ENCODE measurements around the gene MACROH2A2.
"Not testable (repeated sequence)": the region's sequence is repeated elsewhere in the genome, so short reads cannot be mapped to it uniquely, and the experiment has no call there.

The MACROH2A2 gene

DNA sequence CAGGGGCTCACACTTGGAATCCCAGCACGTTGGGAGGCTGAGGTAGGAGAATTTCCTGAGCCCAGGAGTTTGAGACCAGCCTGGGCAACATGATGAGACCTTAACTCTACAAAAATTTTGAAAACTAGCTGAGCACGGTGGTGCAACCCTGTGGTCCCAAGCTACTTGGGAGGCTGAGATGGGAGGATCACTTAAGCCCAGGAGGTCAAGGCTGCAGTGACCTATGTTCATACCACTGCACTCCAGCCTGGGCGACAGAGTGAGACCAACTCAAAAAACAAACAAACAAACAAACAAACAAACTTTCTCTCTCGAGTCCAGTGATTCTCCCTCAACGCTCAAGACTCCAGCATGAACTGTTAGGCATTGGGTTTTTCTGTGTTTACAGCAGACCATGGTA lies 95.9 kb downstream of the MACROH2A2 start:
- no peak for DNase-seq (ENCODE audit: low read depth in 2 of 3, low spot score in 2 of 3)

DNA sequence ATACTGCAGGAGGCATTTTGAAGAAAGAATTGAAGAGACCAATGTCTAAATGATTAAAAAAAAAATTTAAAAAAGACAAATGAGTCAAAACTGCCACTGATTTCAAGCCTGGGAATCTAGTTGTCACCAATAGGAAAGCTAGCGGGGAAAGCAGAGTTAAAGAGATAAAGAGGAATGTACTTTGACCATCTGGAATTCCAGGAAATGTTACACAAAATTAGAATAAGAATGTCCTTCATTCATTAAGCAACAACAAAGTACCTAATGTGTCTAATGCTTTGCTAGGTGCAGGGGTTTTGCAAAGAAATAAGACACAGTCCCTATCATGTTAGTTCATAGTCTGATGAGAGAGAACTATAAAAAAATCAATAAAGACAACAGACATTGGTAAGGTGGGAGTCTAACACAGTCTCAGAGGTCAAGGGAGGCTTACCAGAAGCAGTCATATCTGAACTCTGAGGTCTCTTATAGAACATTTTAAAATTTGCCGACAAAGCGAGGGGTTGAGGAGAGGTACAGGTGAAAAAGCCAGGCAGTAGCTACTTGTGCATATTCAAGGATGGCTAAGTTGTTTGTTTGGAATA lies 102.7 kb downstream of the MACROH2A2 start:
- no peak for DNase-seq (ENCODE audit: low read depth in 2 of 3, low spot score in 2 of 3)

DNA sequence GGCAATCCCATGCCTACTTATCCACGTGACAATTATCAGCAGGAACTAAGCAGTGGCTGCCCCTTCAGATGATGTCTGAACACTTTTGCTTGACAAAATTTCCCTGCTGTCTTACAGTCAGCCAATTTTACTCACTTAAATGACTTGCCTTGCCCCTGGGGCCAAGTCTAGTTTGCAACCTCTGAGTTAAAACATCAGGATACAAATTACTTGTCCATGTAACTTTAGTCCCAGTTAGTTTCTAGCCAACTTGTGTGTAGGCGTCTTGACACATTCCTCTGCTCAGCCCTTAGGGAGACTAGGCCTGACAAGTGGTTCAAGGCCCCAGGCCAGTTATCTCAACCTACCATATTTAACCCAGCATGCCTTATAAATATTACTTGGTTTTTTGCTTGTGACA lies 105.5 kb downstream of the MACROH2A2 start:
- DNase-seq (ENCODE audit: low read depth in 2 of 3, low spot score in 2 of 3), result no peak

DNA sequence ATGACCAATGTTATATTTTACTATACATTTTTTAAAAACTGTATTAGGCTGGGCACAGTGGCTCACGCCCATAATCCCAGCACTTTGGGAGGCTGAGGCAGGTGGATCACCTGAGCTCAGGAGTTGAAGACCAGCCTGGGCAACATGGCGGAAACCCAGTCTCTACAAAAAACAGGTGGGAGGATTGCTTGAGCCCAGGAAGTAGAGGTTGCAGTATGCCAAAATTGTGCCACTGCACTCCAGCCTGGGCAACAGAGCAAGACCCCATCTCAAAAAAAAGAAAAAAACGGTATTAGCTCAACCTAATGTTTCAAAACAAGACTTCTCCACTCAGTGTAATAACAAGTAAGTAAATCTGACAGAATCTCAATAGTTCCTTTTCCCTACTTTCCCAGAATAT lies 106.7 kb downstream of the MACROH2A2 start:
- not testable (repeated sequence) for DNase-seq (ENCODE audit: low read depth in 2 of 3, low spot score in 2 of 3)

DNA sequence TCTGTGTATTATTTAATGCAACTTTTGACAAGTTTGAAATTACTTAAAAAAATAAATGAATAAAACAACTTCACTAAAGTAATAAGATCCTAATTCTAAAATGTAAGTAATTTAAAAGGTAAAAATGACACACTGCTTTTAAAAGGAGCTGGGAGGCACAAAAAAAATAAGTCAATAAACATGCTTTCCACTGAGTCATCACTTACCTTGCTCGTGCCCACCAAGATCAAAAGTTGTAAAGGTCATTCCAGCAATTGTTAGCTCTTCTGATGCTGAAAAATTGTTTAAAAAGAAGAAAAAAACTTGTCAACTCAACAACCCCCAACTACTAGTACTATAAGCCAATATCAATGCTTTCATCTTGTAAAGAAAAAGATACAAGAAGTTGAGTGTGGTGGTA lies 108.2 kb downstream of the MACROH2A2 start:
- no peak for DNase-seq (ENCODE audit: low read depth in 2 of 3, low spot score in 2 of 3)
